ENCODE measurements around the gene FGF4.

Gene FGF4

DNA sequence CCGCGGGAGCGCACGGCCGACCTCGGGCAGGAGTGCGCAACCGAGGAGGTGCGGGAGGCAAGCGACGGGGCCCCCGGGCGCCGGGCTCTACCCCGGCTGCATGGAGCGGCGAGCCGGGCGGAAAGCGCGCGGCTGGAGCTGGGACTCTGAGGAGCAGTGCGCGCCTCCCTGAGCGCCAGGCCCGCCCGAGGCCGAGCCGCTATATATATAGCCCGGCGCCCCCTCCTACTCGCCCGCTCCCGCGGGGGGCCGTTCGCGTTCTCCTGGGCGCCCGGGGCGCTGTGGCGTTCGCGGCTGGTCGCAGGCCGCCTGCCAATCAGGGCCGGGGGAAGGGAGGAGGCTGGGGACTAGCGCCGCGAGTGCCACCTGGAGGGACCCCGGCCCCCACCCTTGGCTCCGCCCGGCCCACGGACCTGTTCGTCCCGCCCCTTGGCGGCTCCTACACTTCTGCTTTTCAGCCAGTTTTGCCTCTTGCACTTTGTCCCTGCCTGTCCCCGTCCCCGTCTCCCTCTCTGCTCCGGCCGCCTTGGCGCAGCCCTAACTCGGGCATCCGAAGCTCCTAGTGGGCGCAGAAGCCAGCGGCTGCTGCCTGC is at the start of gene FGF4:
Gene FGF4, minus strand, starts transcription at position 179 of the 593 bp plus-strand sequence. CDS start 257 bp downstream, outside the sequence.
- DNase-seq (ENCODE audit: low spot score): no peak

- DNase-seq (ENCODE audit: low spot score): no peak
Measured at GRCh38 chr11:69823641-69824265, 48.6 kb upstream of the FGF4 start.

- no peak for DNase-seq (ENCODE audit: low spot score)
Measured at GRCh38 chr11:69822676-69823494, 47.7 kb upstream of the FGF4 start.

DNA sequence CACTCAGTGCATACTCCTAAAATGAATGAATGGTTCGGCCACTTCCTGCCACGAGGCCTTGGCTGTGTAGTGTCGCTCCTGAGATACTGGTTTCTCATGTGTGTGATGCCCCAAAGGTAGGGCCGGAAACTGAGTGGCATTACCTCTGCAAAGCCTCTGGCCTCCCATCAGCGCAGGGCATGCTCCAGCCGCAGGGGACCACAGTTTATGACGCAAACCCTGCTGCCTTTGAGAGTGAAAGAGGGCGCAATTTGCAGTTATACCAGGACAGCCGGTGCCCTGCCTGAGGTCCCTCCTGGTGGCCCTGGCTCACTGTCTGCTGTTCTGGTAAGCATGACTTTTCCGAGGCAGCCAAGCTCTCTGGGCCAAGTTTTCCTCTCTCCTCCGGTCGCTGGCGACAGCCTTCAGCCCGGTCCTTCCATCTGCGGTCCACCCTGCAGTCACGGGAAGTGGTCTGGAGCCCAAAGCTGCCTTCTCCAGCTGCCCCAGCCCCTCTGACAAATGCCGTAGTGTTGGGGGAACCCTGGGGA is 46.4 kb upstream of the FGF4 start:
- DNase-seq (ENCODE audit: low spot score): no peak

DNA sequence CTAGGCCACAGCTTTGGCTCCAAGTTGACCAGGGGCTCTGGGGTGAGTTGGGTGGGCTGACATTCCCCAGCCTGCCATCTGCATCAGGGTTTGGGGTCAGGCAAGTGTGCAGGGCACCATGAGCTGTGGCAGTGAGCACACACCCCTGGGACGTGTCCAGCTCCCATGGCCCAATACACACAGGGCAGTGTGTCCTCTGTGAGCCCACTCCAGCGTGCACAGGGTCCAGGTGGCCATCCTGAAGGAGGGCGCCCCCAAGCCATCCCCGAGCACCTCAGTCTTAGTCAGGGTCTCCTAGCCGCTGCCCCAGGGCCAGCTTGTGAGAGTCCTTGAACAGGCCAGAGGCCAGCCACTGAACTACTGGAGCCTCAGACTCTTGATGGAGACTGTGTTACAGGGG is 45.3 kb upstream of the FGF4 start:
- DNase-seq (ENCODE audit: low spot score): no peak

DNA sequence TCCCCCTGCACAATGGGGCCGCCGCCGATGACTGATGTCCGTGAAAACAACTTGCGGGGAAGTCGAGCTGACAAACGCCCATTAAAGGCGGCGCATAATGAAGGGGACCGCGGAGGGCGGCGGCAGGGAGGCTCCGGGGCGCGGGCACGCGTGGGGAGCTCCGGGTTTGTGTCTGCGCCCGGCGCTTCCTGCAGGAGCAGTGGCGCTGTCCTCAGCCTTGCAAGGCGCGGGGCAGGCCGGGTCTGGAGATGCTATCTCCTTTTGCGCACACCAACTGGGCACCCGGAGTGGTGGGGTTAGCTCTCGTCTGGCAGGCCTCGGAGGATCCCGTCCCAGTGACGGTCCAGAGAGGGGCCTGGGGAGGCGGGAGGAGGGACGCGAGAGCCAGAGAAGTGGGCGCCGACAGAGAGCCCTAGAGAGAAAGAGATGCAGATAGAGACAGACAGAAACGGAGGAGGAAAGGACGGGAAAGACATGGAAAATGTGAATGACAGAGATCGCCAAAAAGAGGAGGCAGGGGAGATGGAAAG is 44.5 kb upstream of the FGF4 start:
- no peak for DNase-seq (ENCODE audit: low spot score)

DNA sequence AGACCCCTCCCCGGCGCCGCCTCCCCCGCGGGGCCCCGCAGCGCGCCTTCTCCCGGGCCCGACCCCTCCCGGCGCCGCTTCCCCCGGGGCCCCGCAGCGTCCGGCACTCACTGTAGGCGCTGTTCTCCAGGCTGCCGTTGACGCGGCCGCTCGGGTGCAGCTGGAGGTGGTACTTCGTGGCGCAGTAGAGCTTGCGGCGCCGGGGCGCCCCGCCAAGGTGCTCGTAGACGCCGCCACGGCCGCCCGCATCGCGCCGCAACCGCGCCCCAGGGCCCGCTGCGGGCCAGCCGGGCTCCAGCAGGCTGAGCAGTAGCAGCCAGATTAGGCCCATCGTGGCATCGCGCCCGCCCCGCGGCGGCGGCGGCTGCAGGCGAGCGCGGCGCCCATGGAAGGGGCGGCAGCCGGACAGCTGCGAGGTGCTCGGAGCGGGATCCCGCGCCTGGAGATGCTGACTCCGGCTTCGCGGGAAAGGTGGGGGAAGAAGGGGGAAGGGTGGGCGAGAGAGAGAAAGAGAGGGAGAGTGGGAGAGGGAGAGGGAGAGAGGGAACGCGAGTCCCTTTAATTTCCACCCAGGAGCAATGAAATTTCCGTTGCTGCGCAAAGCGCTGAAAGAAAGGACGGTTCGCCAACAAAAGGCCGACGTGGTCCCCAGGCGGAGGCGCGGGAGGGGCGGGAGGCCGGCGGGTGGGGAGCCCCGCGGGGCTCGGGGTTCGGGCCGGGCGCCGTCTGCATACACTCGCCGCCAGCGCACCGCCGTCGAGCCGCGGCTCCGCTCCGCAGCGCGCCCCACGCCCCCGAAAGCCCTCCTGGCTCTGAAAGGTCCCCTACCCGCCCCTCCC is 43.7 kb upstream of the FGF4 start, which contains the start of gene FGF3:
Gene FGF3, minus strand, starts transcription at position 814 of the 839 bp plus-strand sequence. Its CDS starts 483 bp downstream, at position 331.
- DNase-seq (ENCODE audit: low spot score): no peak

DNA sequence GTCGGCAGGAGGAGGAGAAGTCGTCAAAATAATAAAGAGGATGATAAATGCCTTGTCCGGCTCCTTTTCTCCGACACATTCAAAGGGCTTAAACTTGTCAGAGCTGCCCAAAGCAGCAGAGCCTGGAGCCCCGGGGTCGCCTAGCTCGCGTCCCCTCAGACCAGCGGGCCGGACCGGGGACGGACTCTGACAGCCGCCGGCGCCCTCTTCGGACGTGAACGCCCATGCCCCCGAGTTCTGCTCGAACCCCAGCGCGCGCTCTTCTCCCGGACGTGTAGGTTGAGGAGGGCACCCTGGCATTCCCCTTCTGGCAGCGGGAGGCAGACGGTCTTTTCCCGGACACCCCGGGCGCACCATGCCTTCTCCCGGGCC is 43.1 kb upstream of the FGF4 start:
- DNase-seq (ENCODE audit: low spot score): no peak

DNA sequence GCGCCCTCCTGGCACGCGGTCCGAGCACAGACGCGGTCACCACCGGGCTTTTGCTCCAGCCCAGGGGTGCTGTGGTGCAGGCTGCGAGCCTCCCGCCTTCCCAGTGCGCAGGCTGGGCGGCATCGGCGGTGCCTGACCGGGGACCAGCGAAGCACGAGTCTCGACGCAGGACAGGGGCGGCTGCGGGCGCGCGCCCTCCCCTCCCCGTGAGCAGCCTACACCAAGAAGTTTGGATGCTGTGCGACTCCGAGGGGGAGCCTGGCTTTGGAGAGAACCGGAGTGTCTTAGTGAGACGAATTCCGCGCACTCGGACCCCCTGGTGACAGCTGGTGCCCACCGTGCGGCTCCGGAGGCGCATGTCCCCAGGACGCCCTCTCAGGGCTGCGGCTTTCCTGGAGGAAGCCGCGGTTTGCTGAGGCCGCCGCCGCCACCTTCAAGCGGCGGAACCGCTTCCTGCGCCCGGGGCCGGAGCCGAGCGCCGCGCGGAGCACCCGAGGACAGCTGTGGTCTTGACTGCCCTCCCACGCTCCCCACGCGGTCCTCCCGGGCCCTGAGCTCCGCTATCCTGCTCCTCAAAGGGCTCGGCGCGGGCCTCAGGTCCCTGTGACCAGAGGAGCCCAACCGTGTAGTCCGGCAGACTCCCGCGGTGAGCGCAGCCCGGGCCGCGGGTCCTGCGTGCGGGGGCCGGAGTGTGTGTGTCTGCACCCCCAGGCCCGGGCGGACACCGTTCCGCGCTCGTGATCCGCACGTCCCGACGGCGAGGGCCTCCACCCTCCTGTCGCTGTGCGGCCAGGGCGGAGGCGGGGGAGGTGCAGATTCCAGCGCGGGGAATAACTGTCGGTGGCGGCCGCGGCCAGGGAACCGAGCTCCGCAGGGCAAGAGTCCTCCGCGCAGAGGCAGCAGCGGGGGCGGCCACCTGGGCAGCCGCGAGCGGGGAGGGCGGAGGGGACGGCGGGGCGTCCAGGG is 42.4 kb upstream of the FGF4 start:
- no peak for DNase-seq (ENCODE audit: low spot score)

- no peak for DNase-seq (ENCODE audit: low spot score)
Measured at GRCh38 chr11:69816671-69817070, 41.5 kb upstream of the FGF4 start.

DNA sequence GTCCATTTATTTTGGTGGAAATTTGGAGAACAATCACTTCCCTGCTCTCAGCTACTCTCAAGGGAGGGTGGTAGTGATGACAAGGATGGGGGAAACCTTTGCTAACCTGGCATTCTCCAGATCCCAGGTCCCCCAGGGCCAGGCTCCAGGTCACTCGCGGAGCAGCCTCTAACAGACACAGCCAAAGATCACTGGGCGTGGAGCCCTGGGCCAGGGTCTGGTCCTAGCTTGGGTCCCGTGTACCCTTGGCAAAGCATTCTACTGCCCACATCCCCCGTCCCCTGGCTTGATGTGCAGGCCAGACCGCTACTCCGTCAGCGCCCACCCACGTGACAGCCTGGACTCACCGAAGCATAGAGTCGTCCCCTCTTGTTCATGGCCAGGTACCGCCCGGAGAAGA is 40.8 kb upstream of the FGF4 start:
- DNase-seq (ENCODE audit: low spot score): no peak

GRCh38 chr11:69814902-69815301 is 39.8 kb upstream of the FGF4 start:
- DNase-seq (ENCODE audit: low spot score): no peak

DNA sequence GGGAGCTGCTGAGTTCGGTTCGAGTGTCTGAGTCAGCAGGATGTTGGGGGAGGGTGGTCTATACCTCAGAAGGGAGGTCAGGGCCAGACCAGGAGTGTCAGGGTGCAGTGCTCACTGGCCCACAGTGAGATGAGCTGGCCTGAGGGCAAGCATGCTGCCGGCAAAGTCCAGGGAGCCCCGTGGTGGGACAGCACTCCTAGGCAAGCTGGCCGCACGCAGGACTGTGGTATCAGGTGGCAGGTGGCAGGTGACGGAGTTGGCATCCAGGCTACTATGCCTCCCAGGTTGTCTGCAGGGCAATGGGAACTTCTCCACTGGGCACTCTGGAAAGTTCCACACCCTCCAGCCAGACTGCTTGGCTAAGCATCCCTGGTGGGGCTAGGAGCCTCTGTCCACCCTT is 39.3 kb upstream of the FGF4 start:
- DNase-seq (ENCODE audit: low spot score): no peak

DNA sequence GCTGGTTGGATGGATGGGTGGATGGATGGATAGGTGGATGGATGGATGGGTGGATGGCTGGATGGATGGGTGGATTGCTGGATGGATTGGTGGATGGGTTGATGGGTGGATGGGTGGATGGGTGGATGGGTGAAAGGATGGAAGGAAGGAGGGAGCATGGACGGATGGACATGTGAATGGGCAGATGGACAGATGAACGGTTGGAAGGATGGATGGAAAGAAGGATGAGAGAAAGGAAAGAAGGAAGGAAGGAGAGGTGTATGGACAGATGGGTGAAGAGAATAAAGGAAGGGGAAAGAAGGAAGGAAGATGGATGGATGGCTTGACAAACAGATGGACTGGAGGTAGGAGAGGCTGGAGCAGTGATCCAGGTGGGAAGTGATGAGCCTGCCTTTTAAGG is 38.7 kb upstream of the FGF4 start:
- no peak for DNase-seq (ENCODE audit: low spot score)

- DNase-seq (ENCODE audit: low spot score): no peak
Measured at GRCh38 chr11:69812946-69813345, 37.8 kb upstream of the FGF4 start.

GRCh38 chr11:69812256-69812655 is 37.1 kb upstream of the FGF4 start:
- no peak for DNase-seq (ENCODE audit: low spot score)

GRCh38 chr11:69811431-69811830 is 36.3 kb upstream of the FGF4 start:
- DNase-seq (ENCODE audit: low spot score): no peak

DNA sequence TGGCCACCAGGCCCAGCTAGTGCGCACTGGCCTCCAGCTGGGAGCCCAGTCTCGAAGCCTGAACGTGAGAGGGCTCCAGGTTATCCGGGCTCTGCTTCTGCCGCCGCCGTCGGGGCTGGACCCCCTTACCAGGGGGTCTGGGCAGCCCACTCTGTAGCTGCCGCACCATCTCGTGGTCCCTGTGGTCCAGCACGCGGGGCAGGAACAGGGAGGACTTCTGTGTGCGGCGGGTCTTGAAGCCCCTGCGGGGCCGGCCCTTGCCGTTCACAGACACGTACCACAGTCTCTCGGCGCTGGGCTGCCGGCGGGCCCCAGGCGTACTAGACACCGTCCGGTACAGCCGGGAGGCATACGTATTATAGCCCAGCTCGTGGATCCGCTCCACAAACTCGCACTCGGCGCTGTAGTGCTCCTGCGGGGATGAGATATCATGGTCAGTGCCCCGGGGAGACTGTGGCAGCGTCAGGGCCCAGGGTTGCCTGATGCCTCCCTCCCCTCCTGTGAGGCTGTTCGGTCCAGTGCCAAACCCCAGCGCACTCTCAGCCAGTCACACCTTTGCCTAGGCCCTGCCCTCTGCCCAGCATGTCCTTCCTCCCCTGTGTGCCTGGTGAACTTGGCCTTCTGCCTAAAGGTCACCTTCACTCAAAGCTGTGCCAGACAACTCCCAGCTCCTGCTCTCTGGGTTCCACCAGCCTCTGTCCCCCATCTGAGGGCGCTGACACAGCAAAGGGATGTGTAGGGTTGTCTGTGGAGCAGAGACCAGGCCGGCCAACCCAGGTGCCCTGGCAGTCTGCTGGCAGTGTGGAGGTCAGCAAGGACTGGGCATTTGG is 35.4 kb upstream of the FGF4 start:
- no peak for DNase-seq (ENCODE audit: low spot score)

DNA sequence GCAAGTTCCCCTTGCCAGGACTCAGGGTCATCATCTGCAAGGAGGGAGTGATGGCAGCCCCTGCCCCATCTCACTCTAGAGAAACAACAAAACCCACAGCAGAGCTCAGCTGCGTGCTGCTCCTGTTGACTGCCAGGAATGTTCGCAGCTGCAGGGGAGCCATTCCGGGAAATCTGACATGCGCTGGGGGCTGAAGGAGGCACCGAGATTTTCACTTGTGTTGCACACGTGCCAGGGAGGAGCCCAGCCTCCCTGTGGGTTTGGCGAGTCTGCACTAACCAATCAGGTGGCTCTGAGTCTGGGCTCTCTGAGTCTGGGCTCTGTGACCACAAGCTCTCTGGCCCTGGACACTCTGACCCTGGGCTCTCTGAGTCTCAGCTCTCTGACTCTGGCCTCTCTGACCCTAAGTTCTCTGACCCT is 33.5 kb upstream of the FGF4 start:
- no peak for DNase-seq (ENCODE audit: low spot score)
